ENCODE data around the gene SEL1L2. TPM values are rescaled to one million over a fixed set of nuclear protein-coding genes. Genes with fewer than 3 reads are reported as not detected.

Gene SEL1L2
- total RNA-seq, 4 donors from 2014 or later: 1.1 to 3.6 TPM; not detected in 2

- TF ChIP-seq, protein P1, sequence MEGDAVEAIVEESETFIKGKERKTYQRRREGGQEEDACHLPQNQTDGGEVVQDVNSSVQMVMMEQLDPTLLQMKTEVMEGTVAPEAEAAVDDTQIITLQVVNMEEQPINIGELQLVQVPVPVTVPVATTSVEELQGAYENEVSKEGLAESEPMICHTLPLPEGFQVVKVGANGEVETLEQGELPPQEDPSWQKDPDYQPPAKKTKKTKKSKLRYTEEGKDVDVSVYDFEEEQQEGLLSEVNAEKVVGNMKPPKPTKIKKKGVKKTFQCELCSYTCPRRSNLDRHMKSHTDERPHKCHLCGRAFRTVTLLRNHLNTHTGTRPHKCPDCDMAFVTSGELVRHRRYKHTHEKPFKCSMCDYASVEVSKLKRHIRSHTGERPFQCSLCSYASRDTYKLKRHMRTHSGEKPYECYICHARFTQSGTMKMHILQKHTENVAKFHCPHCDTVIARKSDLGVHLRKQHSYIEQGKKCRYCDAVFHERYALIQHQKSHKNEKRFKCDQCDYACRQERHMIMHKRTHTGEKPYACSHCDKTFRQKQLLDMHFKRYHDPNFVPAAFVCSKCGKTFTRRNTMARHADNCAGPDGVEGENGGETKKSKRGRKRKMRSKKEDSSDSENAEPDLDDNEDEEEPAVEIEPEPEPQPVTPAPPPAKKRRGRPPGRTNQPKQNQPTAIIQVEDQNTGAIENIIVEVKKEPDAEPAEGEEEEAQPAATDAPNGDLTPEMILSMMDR (IDR thresholded peaks at IDR 0.05; ENCODE audit: low read depth): no peak
These were observed 168.0 kb downstream of the SEL1L2 start for GRCh38 chr20:13822459-13822858.

- TF ChIP-seq, protein P1 (IDR thresholded peaks at IDR 0.05; ENCODE audit: low read depth): no peak
These were observed 168.5 kb downstream of the SEL1L2 start for GRCh38 chr20:13821876-13822275.

GRCh38 chr20:13819885-13820645 is 170.3 kb downstream of the SEL1L2 start:
- TF ChIP-seq, protein P1 (IDR thresholded peaks at IDR 0.05; ENCODE audit: low read depth): no peak

DNA sequence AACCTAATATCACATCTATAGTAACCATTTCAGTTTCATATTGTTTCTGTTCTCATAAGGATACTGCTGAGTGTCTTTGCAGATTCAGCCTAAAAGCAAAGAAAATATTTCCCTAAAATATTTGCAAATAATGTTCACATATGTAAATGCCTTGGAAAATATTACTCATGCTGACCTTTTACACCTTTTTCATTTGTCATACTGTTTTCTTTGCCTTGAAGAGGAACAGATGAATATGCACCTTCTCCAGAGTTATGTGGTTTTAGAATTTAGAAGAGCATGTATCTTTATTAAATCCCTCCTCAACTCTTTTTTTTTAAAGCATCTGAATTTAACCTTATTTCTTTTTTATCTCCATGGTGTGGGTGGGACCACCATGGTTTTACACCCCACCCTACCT is 173.1 kb downstream of the SEL1L2 start:
- TF ChIP-seq, protein P1 (IDR thresholded peaks at IDR 0.05; ENCODE audit: low read depth): no peak

- TF ChIP-seq, protein P1 (IDR thresholded peaks at IDR 0.05; ENCODE audit: low read depth): no peak
These were observed 173.7 kb downstream of the SEL1L2 start for GRCh38 chr20:13816757-13817156.

DNA sequence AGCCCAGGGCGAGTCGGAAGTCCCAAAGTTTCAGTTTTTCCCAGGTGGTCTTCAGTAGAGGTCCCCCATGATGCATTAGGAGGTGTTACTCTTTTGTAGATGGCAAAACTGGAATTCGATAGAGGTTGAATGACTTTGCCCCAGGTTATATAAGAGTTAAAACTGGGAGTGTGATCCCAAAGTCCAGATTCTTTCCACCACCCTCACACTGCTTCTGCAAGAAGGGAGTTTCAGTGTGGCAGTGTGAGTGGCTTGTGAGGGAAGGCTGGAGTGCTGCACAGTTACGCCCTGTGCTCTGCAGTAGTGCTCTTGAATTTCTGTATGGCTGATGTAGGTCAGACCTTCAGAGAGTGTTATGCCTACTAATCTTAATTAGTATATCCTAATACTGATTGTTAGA is 175.7 kb downstream of the SEL1L2 start:
- TF ChIP-seq, protein P1 (IDR thresholded peaks at IDR 0.05; ENCODE audit: low read depth): no peak

DNA sequence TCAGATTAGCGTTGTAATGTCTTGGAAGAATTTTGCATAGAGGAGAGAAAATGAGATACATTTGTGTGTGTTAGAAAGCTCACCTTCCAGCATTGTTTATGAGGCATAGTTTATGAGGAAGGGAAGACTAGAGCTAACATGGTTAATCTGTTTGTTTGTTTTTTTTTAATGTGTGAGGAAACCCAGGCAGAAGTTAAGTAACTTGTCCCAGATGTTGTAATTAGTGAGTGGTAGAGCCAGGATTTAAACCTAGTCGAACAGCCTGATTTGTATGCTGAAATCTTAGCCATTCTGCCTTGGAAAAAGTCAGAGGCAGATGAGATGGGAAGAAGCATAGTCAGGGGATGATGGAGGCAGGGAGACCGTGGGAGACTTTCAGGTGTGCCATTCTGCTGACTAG is 176.5 kb downstream of the SEL1L2 start:
- TF ChIP-seq, protein P1 (IDR thresholded peaks at IDR 0.05; ENCODE audit: low read depth): no peak

Data from subcutaneous adipose tissue (tissue), 4 donors.